ENCODE measurements around the gene SIGLEC14.

DNA sequence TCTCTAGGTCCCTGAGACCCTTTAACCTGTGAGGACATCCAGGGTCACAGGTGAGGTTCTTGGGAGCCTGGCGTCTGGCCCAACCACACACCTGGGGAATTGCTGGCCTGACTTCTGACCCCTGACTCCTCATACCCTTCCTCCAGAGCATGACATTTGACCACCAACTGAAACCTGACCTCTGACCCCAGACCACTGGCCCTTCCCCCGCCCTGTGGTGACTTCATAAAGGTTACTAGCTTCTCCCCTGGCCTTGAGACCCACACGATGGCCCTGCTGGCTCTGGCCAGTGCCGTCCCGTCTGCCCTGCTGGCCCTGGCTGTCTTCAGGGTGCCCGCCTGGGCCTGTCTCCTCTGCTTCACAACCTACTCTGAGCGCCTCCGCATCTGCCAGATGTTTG lies 46.6 kb upstream of the SIGLEC14 start, which contains the start of gene SPACA6:
- no peak for TF ChIP-seq ZNF510 (tag by site-specific recombination; IDR thresholded peaks at IDR 0.05; ENCODE audit: insufficient replicate concordance)
- TF ChIP-seq, protein P1, sequence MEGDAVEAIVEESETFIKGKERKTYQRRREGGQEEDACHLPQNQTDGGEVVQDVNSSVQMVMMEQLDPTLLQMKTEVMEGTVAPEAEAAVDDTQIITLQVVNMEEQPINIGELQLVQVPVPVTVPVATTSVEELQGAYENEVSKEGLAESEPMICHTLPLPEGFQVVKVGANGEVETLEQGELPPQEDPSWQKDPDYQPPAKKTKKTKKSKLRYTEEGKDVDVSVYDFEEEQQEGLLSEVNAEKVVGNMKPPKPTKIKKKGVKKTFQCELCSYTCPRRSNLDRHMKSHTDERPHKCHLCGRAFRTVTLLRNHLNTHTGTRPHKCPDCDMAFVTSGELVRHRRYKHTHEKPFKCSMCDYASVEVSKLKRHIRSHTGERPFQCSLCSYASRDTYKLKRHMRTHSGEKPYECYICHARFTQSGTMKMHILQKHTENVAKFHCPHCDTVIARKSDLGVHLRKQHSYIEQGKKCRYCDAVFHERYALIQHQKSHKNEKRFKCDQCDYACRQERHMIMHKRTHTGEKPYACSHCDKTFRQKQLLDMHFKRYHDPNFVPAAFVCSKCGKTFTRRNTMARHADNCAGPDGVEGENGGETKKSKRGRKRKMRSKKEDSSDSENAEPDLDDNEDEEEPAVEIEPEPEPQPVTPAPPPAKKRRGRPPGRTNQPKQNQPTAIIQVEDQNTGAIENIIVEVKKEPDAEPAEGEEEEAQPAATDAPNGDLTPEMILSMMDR (tag by site-specific recombination; IDR thresholded peaks at IDR 0.05) = no peak
- TF ChIP-seq, protein P2, sequence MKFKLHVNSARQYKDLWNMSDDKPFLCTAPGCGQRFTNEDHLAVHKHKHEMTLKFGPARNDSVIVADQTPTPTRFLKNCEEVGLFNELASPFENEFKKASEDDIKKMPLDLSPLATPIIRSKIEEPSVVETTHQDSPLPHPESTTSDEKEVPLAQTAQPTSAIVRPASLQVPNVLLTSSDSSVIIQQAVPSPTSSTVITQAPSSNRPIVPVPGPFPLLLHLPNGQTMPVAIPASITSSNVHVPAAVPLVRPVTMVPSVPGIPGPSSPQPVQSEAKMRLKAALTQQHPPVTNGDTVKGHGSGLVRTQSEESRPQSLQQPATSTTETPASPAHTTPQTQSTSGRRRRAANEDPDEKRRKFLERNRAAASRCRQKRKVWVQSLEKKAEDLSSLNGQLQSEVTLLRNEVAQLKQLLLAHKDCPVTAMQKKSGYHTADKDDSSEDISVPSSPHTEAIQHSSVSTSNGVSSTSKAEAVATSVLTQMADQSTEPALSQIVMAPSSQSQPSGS (tag by site-specific recombination; IDR thresholded peaks at IDR 0.05; ENCODE audit: low read depth) = no peak
- TF ChIP-seq ZBTB1 (tag by site-specific recombination; IDR thresholded peaks at IDR 0.05) = no peak
- no peak for TF ChIP-seq ZBTB7A (tag by site-specific recombination; IDR thresholded peaks at IDR 0.05; ENCODE audit: low read depth)
- no peak for TF ChIP-seq ZNF561 (tag by site-specific recombination; IDR thresholded peaks at IDR 0.05; ENCODE audit: borderline replicate concordance)

Data from HEK293 (cell line).